CD4-positive, alpha-beta memory T cell (primary cell): ENCODE measurements around the gene PSMC2. TPM values are rescaled to one million over a fixed set of nuclear protein-coding genes. Genes with fewer than 3 reads are reported as not detected.
A peak's percentile ranks its signal among the peaks of the same experiment; 100 is the strongest.

Experiments used
- CTCF ChIA-PET: fragments of 350-600 bp; sonication (Branson Sonifier 250); formaldehyde crosslinking; loops from one replicate; lab custom pipeline; 2021; ENCODE audit warnings: inconsistent platforms; ENCODE audit not compliant: partially characterized antibody; lab: Charles Lee
- POLR2A ChIA-PET: fragments of 350-600 bp; sonication (Branson Sonifier 250); formaldehyde crosslinking; loops from one replicate; lab custom pipeline; 2021; ENCODE audit not compliant: partially characterized antibody; lab: Charles Lee
- DNase-seq, 5 donors: peaks; one replicate each; pipeline versions ENCODE4 v3.0.0 to v3.0.0-alpha.2; 2020 to 2022; ENCODE audit warnings: mixed read lengths in 1 of 5
- H3K27ac ChIP-seq: one replicate; pipeline ENCODE4 v1.7.0; 2013; ENCODE audit warnings: low read depth, low read length
- H3K27me3 ChIP-seq: 2 replicates; pipeline ENCODE4 v1.7.0; 2013; ENCODE audit warnings: mild to moderate bottlenecking, low read length, moderate library complexity; ENCODE audit not compliant: insufficient read depth
- H3K36me3 ChIP-seq: 2 replicates; pipeline ENCODE4 v1.7.0; 2013; ENCODE audit warnings: mild to moderate bottlenecking, low read length, moderate library complexity; ENCODE audit not compliant: insufficient read depth
- H3K4me1 ChIP-seq: 2 replicates; pipeline ENCODE4 v1.7.0; 2013; ENCODE audit warnings: mild to moderate bottlenecking, low read length, moderate library complexity; ENCODE audit not compliant: insufficient read depth
- H3K4me3 ChIP-seq, 2 donors: one replicate each; pipeline ENCODE4 v1.7.0; 2013; ENCODE audit warnings: low read length in 2 of 2, mild to moderate bottlenecking in 1 of 2
- H3K9me3 ChIP-seq, 2 donors: one replicate each; pipeline ENCODE4 v1.7.0; 2013; ENCODE audit warnings: low read length in 2 of 2, control low read depth in 1 of 2; ENCODE audit not compliant: control insufficient read depth in 1 of 2
- H3K27ac Mint-ChIP-seq, 7 donors: one replicate each; pipeline ENCODE4 v1.8.0; 2020 to 2021; ENCODE audit warnings: mixed read lengths in 7 of 7, mild to moderate bottlenecking in 6 of 7, inconsistent platforms in 3 of 7, moderate library complexity in 3 of 7
- H3K27me3 Mint-ChIP-seq, 2 donors: one replicate each; pipeline ENCODE4 v1.8.0; 2020 to 2021; ENCODE audit warnings: mixed read lengths in 2 of 2
- H3K36me3 Mint-ChIP-seq, 2 donors: one replicate each; pipeline ENCODE4 v1.8.0; 2020 to 2021; ENCODE audit warnings: mixed read lengths in 2 of 2, inconsistent platforms in 1 of 2, mild to moderate bottlenecking in 1 of 2
- H3K4me1 Mint-ChIP-seq, 4 donors: one replicate each; pipeline ENCODE4 v1.8.0; 2020 to 2021; ENCODE audit warnings: mixed read lengths in 4 of 4, mild to moderate bottlenecking in 1 of 4
- H3K4me3 Mint-ChIP-seq, 8 donors: one replicate each; pipeline ENCODE4 v1.8.0; 2020 to 2021; ENCODE audit warnings: mixed read lengths in 8 of 8, mild to moderate bottlenecking in 7 of 8, moderate library complexity in 6 of 8, inconsistent platforms in 3 of 8
- H3K9me3 Mint-ChIP-seq, 8 donors: one replicate each; pipeline ENCODE4 v1.8.0; 2020 to 2021; ENCODE audit warnings: mixed read lengths in 8 of 8, mild to moderate bottlenecking in 5 of 8, inconsistent platforms in 3 of 8, moderate library complexity in 1 of 8
- intact Hi-C: fragments of 100-400 bp; cut with micrococcal nuclease; formaldehyde crosslinking; loops from one replicate; pipeline ENCODE4 v1.15.1; 2023
- polyA plus RNA-seq, 2 donors: library from polyadenylated mRNA; unstranded; fragments of 300-500 nt; fragmentation: Illumina TruSeq; gene quantifications; one replicate each; pipeline ENCODE4 v1.2.3, GENCODE V29; 2021
- total RNA-seq, 2 experiments: library from RNA; stranded (reverse); gene quantifications; one replicate each; pipeline ENCODE4 v1.2.3, GENCODE V29; 2021

PSMC2 gene
- total and polyA plus RNA-seq, 4 experiments from 2014 or later, result 68.2 to 169 (median 101) TPM

DNA sequence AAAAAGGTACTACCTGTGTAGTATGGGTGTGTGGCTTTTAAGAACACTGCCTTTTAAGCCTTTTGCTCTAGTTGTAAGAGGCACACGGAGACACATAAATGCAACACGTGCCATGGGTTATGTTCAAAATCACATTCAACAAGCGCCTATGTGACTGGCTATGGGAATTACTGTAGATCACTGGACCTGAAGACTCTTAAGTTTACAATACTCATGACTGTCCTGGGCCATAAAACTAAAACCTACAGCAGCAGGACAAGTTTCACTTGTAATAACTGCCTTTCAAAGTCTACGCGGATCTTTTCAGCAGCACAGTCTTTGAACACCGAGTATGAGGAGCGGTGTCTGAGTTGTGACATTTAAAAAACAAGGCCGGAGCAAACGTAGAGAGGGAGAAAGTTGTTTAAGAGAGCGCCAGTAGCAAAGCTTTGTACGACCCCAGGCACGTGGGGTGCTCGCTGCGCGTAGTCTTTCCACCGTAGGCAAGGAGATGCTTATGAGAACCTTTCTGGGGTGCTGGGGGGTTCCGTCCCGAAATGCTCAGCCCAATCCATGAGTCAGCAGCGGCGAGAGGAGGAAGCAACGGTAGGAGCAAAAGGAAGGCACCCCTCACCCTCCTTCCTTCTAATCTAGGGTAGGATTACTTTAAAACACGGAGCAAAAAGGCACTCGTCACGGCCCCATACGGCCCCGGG lies 3.5 kb upstream of the PSMC2 start:
- Mint-ChIP-seq H3K27me3 (no peaks in the 10 kb centered on the region), H3K4me1 (peaks cover 37 to 82% (median 64%) of the 10 kb centered on the region in 4 donors), H3K36me3 (peaks cover 27 to 55% of the 10 kb centered on the region in 2 donors), H3K9me3 (peaks cover 0 to 1% (median 0%) of the 10 kb centered on the region in 8 donors), H3K4me3 (peak overlapping the region; percentile 98 to 100 (median 99)), H3K27ac (peak overlapping the region; percentile 96 to 99 (median 98))
- peak overlapping the region; percentile 70 for H3K4me3 ChIP-seq
- peak in 3 of 5 donors; percentile 31 to 59 (median 32) for DNase-seq
- CTCF ChIA-PET, result interaction anchor here (1.0 kb wide), 1 partner anchor 40 kb away, joined by 3 read pairs; no protein-coding TSS in a partner anchor
- H3K9me3 ChIP-seq, result no peaks in the 10 kb centered on the region
- intact Hi-C loops, result loop anchor here (1.0 to 2.0 kb wide), 3 partner anchors 64 to 1669 kb away; partner anchors contain the start of gene FBXL13
- H3K27ac ChIP-seq, result peak overlapping the region; percentile 82
- POLR2A ChIA-PET, result interaction anchor here (0.9 to 1.7 kb wide), 8 partner anchors 15 to 63 kb away, joined by 3 to 5 read pairs (median 3); no protein-coding TSS in a partner anchor
- H3K27me3 ChIP-seq, result no peaks in the 10 kb centered on the region
- H3K4me1 ChIP-seq, result peaks cover 56% of the 10 kb centered on the region
- H3K36me3 ChIP-seq, result peaks cover 22% of the 10 kb centered on the region

DNA sequence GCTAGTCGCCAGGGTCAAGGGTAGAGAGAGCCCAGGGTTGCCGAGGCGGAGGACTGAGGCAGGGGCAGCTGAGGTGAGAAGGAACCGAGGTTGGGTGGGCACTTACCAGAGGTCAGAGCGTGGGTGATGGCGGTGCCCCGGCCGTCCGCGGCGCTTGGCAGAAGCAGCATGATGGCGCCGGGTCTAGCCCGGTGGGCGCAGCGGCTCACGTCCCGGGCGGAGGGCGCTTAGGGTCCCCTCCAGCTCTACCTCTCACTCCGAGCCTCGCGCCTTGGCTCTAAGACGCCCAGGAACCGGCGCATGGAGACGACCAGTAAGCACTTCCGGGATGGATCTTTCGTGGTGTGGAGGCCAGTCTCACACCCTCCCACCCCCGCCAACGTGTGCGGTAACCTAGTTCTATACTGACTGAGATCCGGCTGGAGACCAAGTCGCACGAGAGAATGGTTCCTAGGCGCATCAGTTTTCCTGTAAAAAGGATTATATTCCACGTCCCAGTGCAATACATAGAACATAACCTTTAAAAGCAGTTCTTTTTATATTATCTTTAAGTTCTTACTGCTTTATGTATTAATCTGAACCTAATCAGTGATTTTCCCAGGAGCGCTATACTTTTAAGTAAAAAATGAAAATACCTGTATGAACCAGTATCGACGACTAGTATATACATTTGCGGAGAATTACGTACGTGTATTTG lies 2.8 kb upstream of the PSMC2 start, which contains the start of gene DNAJC2:
Gene DNAJC2, minus strand, starts transcription at position 315 of the 697 bp plus-strand sequence. Its CDS starts 145 bp downstream, at position 170.
- ChIA-PET CTCF (no interaction called here), POLR2A (interaction anchor here (0.9 to 1.7 kb wide), 8 partner anchors 14 to 64 kb away, joined by 3 to 5 read pairs (median 3); no protein-coding TSS in a partner anchor)
- Mint-ChIP-seq H3K27me3 (no peaks in the 10 kb centered on the region), H3K27ac (peak within 1 kb of the TSS; percentile 96 to 99 (median 98)), H3K4me3 (peak within 1 kb of the TSS; percentile 98 to 100 (median 99)), H3K9me3 (peaks cover 0 to 1% (median 0%) of the 10 kb centered on the region in 8 donors), H3K36me3 (peaks cover 20 to 49% of the 10 kb centered on the region in 2 donors), H3K4me1 (peaks cover 37 to 83% (median 63%) of the 10 kb centered on the region in 4 donors)
- no peaks in the 10 kb centered on the region for H3K27me3 ChIP-seq
- H3K36me3 ChIP-seq, result peaks cover 17% of the 10 kb centered on the region
- peaks cover 63% of the 10 kb centered on the region for H3K4me1 ChIP-seq
- H3K9me3 ChIP-seq, result no peaks in the 10 kb centered on the region
- H3K4me3 ChIP-seq, result peak within 1 kb of the TSS; percentile 70
- DNase-seq, result peak; percentile 85 to 91 (median 87)
- intact Hi-C loops, result loop anchor here (1.0 to 5.0 kb wide), 4 partner anchors 64 to 1668 kb away; partner anchors contain the start of genes FBXL13 and NAPEPLD
- peak within 1 kb of the TSS; percentile 82 for H3K27ac ChIP-seq

DNA sequence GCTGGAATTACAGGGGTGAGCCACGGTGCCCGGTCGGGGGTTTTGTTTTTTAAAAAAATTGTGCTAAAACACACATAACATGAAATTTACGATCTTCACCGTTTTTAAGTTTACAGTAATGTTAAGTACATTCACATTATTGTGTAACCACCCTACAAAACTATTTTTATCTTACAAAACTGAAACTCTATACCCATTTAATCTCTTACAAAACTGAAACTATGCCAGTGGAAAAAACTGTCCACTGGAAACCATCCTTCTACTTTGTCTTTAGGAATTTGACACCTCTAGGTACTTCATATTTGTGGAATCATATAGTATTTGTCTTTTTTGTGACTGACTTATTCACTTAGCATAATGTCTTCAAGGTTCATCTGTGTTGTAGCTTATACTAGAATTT lies 1.0 kb upstream of the PSMC2 start:
- POLR2A ChIA-PET, result interaction anchor here (1.2 to 1.6 kb wide), 2 partner anchors 22 to 31 kb away, joined by 3 to 4 read pairs; no protein-coding TSS in a partner anchor
- Mint-ChIP-seq H3K4me3 (peak overlapping the region in 3 of 8 donors; percentile 58 to 100 (median 78)), H3K27me3 (no peaks in the 10 kb centered on the region), H3K27ac (peak overlapping the region in 3 of 7 donors; percentile 53 to 100 (median 99)), H3K9me3 (peaks cover 0 to 1% (median 0%) of the 10 kb centered on the region in 8 donors), H3K4me1 (peaks cover 36 to 82% (median 62%) of the 10 kb centered on the region in 4 donors), H3K36me3 (peaks cover 5 to 38% of the 10 kb centered on the region in 2 donors)
- no peak for DNase-seq
- H3K9me3 ChIP-seq, result no peaks in the 10 kb centered on the region
- intact Hi-C loops, result loop anchor here (2.0 to 5.0 kb wide), 2 partner anchors 14 to 199 kb away; partner anchors contain the start of gene NAPEPLD
- peaks cover 2% of the 10 kb centered on the region for H3K36me3 ChIP-seq
- no peaks in the 10 kb centered on the region for H3K27me3 ChIP-seq
- CTCF ChIA-PET, result no interaction called here
- no peak overlapping the region for H3K27ac ChIP-seq
- peaks cover 69% of the 10 kb centered on the region for H3K4me1 ChIP-seq
- no peak overlapping the region for H3K4me3 ChIP-seq

- H3K4me1 Mint-ChIP-seq, result peaks cover 45 to 83% (median 66%) of the 10 kb centered on the region in 4 donors
- peak in 1 of 5 donors; percentile 2 for DNase-seq
- H3K4me3 Mint-ChIP-seq, result peak overlapping the region; percentile 97 to 100 (median 100)
- intact Hi-C loops, result loop anchor here (5.0 kb wide), 1 partner anchor 201 kb away; the partner anchor contains the start of gene NAPEPLD
- Histone ChIP-seq H3K4me3 (peak overlapping the region; percentile 45 to 85), H3K9me3 (no peaks in the 10 kb centered on the region), H3K4me1 (peaks cover 63% of the 10 kb centered on the region), H3K27ac (peak overlapping the region; percentile 96), H3K27me3 (no peaks in the 10 kb centered on the region), H3K36me3 (no peaks in the 10 kb centered on the region)
- peaks cover 0 to 40% of the 10 kb centered on the region in 2 donors for H3K36me3 Mint-ChIP-seq
- no peaks in the 10 kb centered on the region for H3K27me3 Mint-ChIP-seq
- CTCF ChIA-PET, result interaction anchor here (1.6 to 2.4 kb wide), 2 partner anchors 49 to 51 kb away, joined by 3 to 8 read pairs; partner anchors contain the start of gene PMPCB
- peaks cover 0 to 1% (median 0%) of the 10 kb centered on the region in 8 donors for H3K9me3 Mint-ChIP-seq
- peak overlapping the region; percentile 92 to 100 (median 99) for H3K27ac Mint-ChIP-seq
- POLR2A ChIA-PET, result interaction anchor here (1.4 to 1.5 kb wide), 2 partner anchors 51 to 68 kb away, joined by 3 to 9 read pairs; partner anchors contain the start of gene PMPCB
Observed at GRCh38 chr7:103348452-103348851, 1.0 kb downstream of the PSMC2 start.

GRCh38 chr7:103348959-103349358 lies 1.5 kb downstream of the PSMC2 start:
- H3K4me3 ChIP-seq, result peak overlapping the region in 1 of 2 donors; percentile 85
- ChIA-PET POLR2A (interaction anchor here (1.5 kb wide), 1 partner anchor 69 kb away, joined by 3 read pairs; no protein-coding TSS in a partner anchor), CTCF (interaction anchor here (1.6 to 2.4 kb wide), 2 partner anchors 50 to 51 kb away, joined by 3 to 8 read pairs; partner anchors contain the start of gene PMPCB)
- Mint-ChIP-seq H3K27ac (peak overlapping the region; percentile 43 to 100 (median 90)), H3K4me3 (peak overlapping the region; percentile 97 to 100 (median 100)), H3K4me1 (peaks cover 46 to 78% (median 61%) of the 10 kb centered on the region in 4 donors), H3K9me3 (peaks cover 0 to 1% (median 0%) of the 10 kb centered on the region in 8 donors), H3K36me3 (peaks cover 0 to 35% of the 10 kb centered on the region in 2 donors), H3K27me3 (no peaks in the 10 kb centered on the region)
- peaks cover 3% of the 10 kb centered on the region for H3K36me3 ChIP-seq
- no peaks in the 10 kb centered on the region for H3K9me3 ChIP-seq
- H3K27me3 ChIP-seq, result no peaks in the 10 kb centered on the region
- peaks cover 60% of the 10 kb centered on the region for H3K4me1 ChIP-seq
- peak overlapping the region; percentile 96 for H3K27ac ChIP-seq
- intact Hi-C loops, result loop anchor here (5.0 kb wide), 1 partner anchor 202 kb away; the partner anchor contains the start of gene NAPEPLD
- DNase-seq, result no peak

DNA sequence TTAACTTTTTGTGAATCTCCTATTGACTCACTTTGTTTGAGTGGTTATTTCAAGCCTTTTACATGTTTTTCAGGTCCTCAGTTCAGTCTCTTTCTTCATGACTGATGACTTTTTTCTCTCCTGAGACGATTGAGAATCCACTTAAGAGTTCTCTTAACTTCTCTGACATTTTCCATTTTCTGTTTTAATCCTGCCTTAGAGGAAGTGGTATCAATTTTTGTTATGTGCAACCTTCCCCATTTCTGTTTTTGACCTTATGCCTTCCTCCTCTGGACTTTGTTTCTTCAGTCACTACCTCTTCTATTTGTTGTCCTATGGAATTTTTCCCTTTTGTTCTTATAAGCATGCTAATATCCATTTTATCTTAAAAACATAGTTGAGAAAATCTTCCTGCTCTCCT lies 2.4 kb downstream of the PSMC2 start:
- intact Hi-C loops, result loop anchor here (5.0 kb wide), 1 partner anchor 203 kb away; the partner anchor contains the start of gene NAPEPLD
- Histone ChIP-seq H3K36me3 (peaks cover 8% of the 10 kb centered on the region), H3K27ac (peak overlapping the region; percentile 96), H3K9me3 (no peaks in the 10 kb centered on the region), H3K27me3 (no peaks in the 10 kb centered on the region), H3K4me1 (peaks cover 59% of the 10 kb centered on the region), H3K4me3 (peak overlapping the region in 1 of 2 donors; percentile 85)
- H3K27me3 Mint-ChIP-seq, result no peaks in the 10 kb centered on the region
- CTCF ChIA-PET, result no interaction called here
- H3K4me3 Mint-ChIP-seq, result peak overlapping the region; percentile 97 to 100 (median 100)
- H3K9me3 Mint-ChIP-seq, result peaks cover 0 to 1% (median 0%) of the 10 kb centered on the region in 8 donors
- peak overlapping the region in 6 of 7 donors; percentile 67 to 99 (median 88) for H3K27ac Mint-ChIP-seq
- POLR2A ChIA-PET, result no interaction called here
- H3K4me1 Mint-ChIP-seq, result peaks cover 44 to 71% (median 58%) of the 10 kb centered on the region in 4 donors
- peaks cover 3 to 31% of the 10 kb centered on the region in 2 donors for H3K36me3 Mint-ChIP-seq
- no peak for DNase-seq
